Left hindlimb (tissue), 1 donor: Measurements from ENCODE around the gene UBE2D2.
"Not testable (repeated sequence)": the region's sequence is repeated elsewhere in the genome, so short reads cannot be mapped to it uniquely, and the experiment has no call there.

ENCODE experiments used
- DNase-seq: peaks from one replicate; pipeline ENCODE4 v3.0.0-alpha.2; 2018

UBE2D2 gene

GRCh38 chr5:139584137-139584536 lies 23.0 kb downstream of the UBE2D2 start:
- DNase-seq = no peak

GRCh38 chr5:139588116-139588515 lies 27.0 kb downstream of the UBE2D2 start:
- DNase-seq = not testable (repeated sequence)

- DNase-seq = no peak
These were observed 27.8 kb downstream of the UBE2D2 start for GRCh38 chr5:139588962-139589361.

GRCh38 chr5:139592289-139592688 lies 31.1 kb downstream of the UBE2D2 start:
- no peak for DNase-seq

GRCh38 chr5:139593076-139593475 lies 31.9 kb downstream of the UBE2D2 start:
- DNase-seq = not testable (repeated sequence)

GRCh38 chr5:139593716-139594319 lies 32.7 kb downstream of the UBE2D2 start:
- no peak for DNase-seq

GRCh38 chr5:139597134-139597533 lies 36.0 kb downstream of the UBE2D2 start:
- DNase-seq = no peak

- DNase-seq = not testable (repeated sequence)
These were observed 37.4 kb downstream of the UBE2D2 start for GRCh38 chr5:139598601-139598965.

GRCh38 chr5:139600336-139600949 lies 39.3 kb downstream of the UBE2D2 start:
- DNase-seq = no peak

- no peak for DNase-seq
These were observed 40.3 kb downstream of the UBE2D2 start for GRCh38 chr5:139601429-139601828.

GRCh38 chr5:139601948-139602347 lies 40.8 kb downstream of the UBE2D2 start:
- not testable (repeated sequence) for DNase-seq

GRCh38 chr5:139605887-139606286 lies 44.7 kb downstream of the UBE2D2 start:
- no peak for DNase-seq

GRCh38 chr5:139611703-139612584 lies 50.8 kb downstream of the UBE2D2 start:
- no peak for DNase-seq

GRCh38 chr5:139619861-139620260 lies 58.7 kb downstream of the UBE2D2 start:
- DNase-seq = no peak

- DNase-seq = not testable (repeated sequence)
These were observed 64.3 kb downstream of the UBE2D2 start for GRCh38 chr5:139625398-139625797.

GRCh38 chr5:139630855-139631254 lies 69.7 kb downstream of the UBE2D2 start:
- no peak for DNase-seq

- DNase-seq = no peak
These were observed 70.5 kb downstream of the UBE2D2 start for GRCh38 chr5:139631520-139632165.

- DNase-seq = peak; percentile 81
These were observed 72.3 kb downstream of the UBE2D2 start for GRCh38 chr5:139633295-139634027.

GRCh38 chr5:139634028-139634325 lies 72.8 kb downstream of the UBE2D2 start:
- DNase-seq = no peak

- DNase-seq = no peak
These were observed 73.4 kb downstream of the UBE2D2 start for GRCh38 chr5:139634541-139634940.

GRCh38 chr5:139635191-139635590 lies 74.1 kb downstream of the UBE2D2 start:
- DNase-seq = no peak

GRCh38 chr5:139635606-139636206 lies 74.6 kb downstream of the UBE2D2 start:
- peak; percentile 85 for DNase-seq
